Activated CD4-positive, CD25-positive, alpha-beta regulatory T cell treated with anti-CD3 and anti-CD28 coated beads, Interleukin-2, amount 50 U/mL, for 16 hours (primary cell): Measurements from ENCODE around the gene GPBP1L1.
"Not testable (repeated sequence)": the region's sequence is repeated elsewhere in the genome, so short reads cannot be mapped to it uniquely, and the experiment has no call there.

Experiments
- DNase-seq: peaks from one replicate; pipeline ENCODE4 v3.0.0-alpha.2; 2020; ENCODE audit warnings: low read depth, low spot score

Gene GPBP1L1

DNA sequence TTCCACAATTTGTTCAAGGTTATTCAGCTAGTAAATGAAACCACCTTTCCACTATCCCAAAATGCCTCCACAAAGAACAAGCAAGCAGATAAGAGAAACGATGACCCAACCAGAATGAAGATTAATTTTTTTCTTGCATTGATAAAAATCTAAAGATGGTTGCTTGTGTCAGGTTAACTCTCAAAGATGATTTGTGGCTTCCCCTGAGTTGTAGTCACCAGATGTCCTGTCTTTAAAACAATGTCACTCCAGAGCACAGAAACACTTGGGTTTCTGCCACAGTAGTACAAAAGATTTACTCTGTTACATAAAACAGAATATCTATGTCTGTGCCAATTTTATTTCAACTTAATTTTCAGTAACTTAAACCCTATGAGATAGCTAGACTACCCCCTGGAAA lies 51.1 kb downstream of the GPBP1L1 start:
- no peak for DNase-seq

- no peak for DNase-seq
Observed at GRCh38 chr1:45630429-45630828, 55.9 kb downstream of the GPBP1L1 start.

- DNase-seq, result no peak
Observed at GRCh38 chr1:45629035-45629434, 57.3 kb downstream of the GPBP1L1 start.

DNA sequence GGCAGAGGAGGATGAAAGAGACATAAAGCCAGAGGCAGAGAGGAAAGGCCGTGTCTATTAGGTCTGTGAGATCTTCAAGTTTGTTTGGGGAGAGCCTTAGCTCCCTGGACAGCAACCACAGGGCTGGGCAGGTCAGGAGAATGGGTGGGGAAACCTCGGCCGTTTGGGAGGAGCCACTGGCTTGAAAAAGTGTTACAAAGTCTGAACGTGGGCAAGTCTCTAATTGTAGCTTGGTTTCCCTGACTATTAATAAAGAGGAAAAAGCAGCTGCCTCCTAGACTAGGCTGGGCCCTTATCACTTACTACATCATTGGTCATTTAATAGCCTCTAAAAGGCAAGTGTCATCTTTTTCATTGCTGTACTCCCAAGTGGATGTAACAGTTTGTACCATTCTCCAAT lies 62.4 kb downstream of the GPBP1L1 start, which contains the start of gene CCDC17:
TSS of gene CCDC17 (minus strand) at position 83 of the 400 bp plus-strand sequence. CDS start 145 bp downstream, outside the sequence.
- DNase-seq, result no peak

DNA sequence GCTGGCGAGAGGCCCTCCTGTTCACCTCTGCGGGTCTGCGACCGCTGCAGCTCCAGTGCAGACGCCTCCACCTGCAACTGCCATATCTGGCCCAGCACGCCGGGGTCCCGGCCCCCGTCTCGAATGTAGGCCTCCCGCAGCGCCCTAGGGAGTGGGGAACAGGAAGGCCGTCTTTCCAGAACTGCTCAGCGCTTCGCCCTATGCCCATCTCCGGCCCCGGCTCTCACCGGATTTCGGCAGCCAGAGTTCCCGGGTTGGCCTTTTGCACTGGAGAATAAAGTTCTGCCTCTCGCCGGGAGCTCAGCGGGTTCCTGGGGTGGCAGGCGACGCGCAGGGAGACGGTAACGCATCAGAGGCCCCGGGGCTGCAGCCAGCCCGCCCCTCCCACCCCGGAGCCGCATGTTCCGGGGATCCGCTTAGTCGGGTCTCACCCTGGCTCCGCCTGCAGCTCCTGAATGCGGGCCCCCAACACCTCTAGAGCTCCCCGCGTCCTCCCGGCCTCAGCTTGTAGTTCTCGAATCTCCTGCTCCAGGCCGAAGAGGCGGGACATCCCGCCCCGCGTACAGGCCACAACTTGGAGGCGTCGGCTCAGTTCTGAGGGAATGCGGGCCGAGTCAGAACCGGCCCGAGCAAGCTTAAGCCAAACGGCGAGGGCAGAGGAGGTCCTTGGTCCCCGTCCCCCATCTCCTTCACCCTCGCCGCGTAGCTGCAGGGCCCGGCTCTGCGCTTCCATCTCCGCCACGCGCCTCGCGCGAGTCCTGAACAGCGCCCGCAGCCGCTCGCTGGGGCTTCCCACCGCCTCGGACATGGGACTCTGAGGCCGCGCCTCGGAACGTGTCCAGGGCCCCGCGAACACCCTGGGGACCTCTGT lies 63.6 kb downstream of the GPBP1L1 start:
- no peak for DNase-seq

DNA sequence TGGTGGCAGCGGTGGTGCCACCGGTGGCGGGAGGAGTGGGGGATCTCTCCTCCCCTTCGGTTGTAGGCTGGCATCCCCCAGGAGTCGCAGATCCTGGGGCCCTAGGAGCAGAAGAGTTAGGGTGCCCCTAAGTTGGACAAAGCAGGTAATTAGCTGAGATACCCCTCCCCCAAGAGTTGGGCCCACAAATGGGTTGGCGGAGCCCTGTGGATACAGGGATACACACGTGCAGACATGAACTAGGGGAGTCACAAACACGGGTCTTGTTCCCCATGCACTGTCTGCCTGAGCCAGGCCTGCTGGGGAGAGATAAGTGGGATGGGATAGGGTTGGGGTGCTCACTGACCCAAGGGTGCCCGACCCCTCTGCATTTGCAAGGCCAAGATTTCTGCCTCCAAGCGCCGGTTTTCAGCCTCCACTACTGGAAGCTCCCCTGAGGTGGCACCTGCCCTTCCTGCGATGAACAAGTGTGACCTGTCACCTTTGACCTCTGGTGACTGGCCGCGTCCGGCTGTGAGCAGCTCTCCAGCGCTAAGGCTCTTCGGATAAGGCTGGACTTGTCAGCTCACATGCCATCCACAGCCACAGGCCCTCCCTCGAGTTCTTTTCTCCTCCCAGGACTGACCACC lies 64.3 kb downstream of the GPBP1L1 start:
- DNase-seq, result no peak

DNA sequence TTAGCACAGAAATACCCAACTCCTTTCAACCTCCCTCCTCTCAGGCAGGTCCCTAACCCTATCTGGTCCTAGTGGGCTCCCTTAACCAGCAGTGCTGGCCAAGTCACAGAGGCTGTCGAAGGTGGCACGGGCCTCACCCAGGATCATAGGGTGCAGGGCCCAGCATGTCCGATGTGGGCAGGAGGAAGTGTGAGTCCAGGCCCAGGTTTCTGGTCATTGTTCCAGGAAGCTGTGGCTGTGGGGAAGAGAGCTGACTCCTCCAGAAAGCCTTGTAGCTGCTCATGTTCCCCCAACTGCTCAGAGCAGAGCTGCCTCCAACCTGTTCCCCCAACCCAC lies 64.9 kb downstream of the GPBP1L1 start:
- no peak for DNase-seq

DNA sequence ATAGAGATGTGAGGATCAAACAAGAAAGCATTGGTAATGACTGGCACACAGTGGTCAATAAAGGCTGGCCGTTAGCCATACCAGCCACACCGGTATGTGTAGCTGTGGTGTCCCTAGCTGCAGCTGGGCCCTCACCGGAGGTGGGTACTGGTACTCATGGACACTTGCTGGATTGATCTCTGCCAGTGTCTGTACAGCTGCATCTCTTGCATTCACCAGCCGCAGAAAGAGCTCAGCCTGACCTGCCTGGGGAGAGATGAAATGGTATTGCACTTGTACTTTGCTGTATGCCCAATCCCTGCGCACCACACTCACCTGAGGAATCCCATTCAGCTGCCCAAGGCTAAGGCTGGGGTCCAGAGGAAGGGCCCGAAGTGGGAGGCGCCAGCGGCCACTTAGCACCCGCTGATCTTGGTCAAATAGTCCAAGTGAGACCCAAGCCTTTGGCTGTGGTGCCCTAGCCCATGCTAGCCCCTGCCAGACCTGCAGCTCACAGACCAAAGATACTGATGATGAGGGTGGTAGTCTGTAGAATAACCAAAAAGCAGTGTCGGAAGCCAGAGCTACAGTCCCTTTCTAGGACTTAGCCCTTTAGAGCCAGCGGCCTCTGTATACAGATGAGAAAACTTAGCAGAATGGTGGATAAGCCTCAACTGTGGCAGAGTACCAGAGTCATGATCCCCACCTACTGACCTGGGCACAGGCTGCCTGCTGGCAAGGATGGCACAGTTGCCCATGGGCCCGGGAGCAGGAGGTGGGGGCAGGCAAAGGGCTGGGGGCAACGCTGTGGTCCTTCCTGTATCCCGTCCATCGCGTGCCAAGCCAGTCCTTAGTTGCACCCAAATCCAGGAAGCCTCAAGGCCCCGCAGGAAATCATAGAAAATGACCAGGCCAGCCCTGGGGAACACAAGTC lies 65.5 kb downstream of the GPBP1L1 start:
- DNase-seq, result no peak

DNA sequence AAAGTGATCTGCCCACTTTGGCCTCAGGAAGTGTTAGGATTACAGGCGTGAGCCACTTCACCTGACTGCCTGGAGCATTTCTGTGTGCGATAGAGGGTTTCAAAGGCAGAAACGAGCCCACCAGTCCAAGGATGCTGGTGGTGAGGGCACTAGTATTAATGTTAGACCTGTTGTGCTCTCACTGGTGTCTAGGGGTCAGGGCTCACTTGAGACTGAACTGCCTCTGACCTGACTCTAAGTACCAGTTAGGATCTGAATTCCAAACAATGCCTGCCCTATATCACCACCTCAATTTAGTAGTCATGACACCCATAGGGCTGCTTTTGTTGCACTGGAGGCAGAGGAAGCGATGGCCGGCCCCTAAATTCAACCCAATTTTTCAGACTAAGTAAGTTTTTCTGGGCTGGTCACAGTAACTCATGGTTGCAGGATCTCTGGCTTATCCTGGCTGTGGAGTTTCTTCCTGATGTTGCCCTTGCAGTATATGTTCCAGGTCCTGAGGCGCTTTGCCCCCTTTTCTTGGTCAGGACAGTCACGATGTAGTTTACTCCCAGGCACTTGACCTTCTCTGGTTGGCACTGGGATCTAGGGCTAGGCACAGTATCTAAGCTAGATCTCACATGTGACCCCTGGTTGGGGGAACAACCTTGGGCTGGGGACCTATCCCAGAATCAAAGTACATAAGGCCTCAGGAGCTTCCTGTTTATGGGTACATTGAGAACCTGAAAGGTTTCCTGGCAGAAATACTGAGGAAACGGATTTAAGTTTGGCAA lies 67.0 kb downstream of the GPBP1L1 start:
- DNase-seq, result no peak

GRCh38 chr1:45617618-45618017 lies 68.7 kb downstream of the GPBP1L1 start:
- no peak for DNase-seq

- no peak for DNase-seq
Observed at GRCh38 chr1:45615885-45616284, 70.4 kb downstream of the GPBP1L1 start.

DNA sequence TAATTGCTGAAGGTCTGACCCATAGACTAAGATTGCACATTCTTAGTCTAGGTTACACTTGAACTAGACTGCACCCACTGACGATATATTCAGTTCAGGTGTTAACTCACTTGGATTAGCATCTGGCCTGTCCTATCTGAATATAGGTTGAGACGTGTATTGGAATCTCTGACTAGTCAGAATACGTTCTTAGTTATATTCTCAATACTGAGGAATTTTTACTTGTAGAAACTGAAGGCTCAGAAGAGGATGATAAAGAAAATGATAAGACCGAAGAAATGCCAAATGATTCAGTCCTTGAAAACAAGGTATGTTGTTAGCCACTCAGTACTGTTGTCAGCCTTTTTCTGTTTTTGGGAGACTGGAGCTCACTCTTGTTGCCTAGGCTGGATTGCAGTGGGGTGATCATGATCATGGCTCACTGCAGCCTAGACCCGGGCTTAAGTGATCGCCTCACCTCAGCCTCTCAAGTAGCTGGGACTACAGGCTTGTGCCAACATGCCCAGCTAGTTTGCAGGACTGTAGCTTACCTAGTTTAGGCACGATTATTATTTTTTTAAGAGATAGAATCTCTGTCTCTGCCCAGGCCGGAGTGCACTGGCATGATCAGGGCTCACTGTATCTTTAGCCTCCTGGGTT lies 73.3 kb downstream of the GPBP1L1 start:
- no peak for DNase-seq

GRCh38 chr1:45610589-45611226 lies 75.6 kb downstream of the GPBP1L1 start:
- no peak for DNase-seq

DNA sequence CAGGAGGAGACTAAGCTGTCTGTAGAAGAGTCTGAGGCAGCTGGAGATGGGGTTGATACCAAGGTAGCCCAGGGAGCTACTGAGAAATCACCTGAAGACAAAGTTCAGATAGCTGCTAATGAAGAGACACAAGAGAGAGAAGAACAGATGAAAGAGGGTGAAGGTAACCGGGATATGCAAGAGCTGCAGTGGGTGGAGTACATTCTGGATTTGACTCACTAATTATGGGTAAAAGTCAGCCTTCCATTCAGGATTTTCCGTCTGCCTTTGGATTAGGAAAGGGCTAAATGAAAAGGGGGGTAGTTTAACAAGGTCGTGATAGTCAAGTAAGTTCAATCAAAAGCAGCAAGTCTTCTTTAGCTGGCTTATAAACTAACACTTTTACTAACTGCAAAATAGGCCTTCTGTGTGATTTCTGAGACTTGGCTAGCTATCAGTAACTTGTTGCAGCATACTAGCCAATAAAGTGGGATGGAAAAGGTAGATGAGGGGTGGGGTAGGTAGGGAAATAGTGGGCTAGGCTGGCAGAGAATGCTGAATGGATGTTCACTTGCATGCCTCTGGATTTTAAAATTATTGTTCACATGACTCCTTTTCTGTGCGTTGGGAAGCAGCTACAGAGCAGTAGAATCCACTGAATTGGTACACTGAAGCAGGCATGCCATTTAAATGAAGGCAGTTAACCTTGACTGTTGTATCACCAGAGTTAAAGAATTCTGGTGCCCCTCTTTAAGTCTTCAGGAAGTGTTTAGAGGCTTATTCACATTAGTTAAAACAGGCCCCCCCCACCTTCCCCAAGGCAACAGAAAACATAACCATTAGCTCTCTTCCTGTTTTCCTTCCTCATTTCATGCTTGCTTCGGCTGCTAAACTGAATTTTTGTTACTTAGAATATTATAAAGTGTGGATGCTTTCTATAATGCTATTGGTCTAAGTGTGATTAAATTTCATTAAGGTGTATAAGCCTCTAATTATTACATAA lies 77.9 kb downstream of the GPBP1L1 start:
- DNase-seq, result no peak

- no peak for DNase-seq
Observed at GRCh38 chr1:45607404-45608074, 78.8 kb downstream of the GPBP1L1 start.

DNA sequence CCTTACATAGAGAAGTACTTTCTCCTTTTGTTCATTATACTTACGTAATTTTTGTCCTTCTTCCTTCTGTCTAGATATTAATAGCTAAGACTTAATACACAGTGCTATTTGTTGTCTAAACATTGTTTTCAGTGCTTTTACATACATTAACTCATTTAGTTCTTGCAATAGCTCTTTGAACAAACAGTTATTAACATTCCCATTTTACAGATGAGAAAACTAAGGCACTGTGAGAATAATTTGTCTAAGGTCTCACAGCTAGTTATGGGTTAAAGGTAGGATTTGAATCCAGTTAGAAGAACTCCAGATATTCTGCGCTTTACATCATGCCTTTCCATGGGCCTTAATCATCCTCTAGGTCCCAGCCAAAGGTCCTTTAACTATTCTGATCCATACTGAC lies 82.1 kb downstream of the GPBP1L1 start:
- DNase-seq, result no peak

- DNase-seq, result not testable (repeated sequence)
Observed at GRCh38 chr1:45596765-45597164, 89.6 kb downstream of the GPBP1L1 start.

DNA sequence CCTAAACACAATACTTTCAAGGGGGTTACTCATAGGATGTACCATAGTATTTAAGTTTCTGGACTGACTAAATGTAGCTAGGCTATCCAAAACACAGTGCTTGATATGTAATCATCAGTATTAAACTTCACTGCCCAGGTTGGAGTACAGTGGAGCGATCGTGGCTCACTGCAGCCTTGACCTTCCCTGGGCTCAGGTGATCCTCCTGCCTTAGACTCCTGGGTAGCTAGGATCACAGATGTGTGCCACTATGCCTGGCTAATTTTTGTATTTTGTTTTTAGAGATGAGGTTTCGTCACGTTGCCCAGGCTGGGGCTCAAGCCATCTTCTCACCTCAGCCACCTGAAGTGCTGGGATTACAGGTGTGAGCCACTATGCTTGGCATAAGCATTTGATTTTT lies 91.9 kb downstream of the GPBP1L1 start:
- DNase-seq, result no peak

GRCh38 chr1:45589861-45590260 lies 96.5 kb downstream of the GPBP1L1 start:
- no peak for DNase-seq
